Activated CD4-positive, alpha-beta T cell treated with anti-CD3 and anti-CD28 coated beads, Interleukin-2, amount 10 ng/mL, durations not matched to agents 7 days and 5 days (primary cell): ENCODE results near the gene HSPG2. TPM values are rescaled to one million over a fixed set of nuclear protein-coding genes. Genes with fewer than 3 reads are reported as not detected.
"Not testable (repeated sequence)": the region's sequence is repeated elsewhere in the genome, so short reads cannot be mapped to it uniquely, and the experiment has no call there.

Experiments used
- CTCF ChIA-PET: fragments of 350-600 bp; sonication (Branson Sonifier 250); formaldehyde crosslinking; loops from one replicate; lab custom pipeline; 2021; ENCODE audit warnings: antibody characterized with exemption; lab: Charles Lee
- POLR2A ChIA-PET: fragments of 350-600 bp; sonication (Branson Sonifier 250); formaldehyde crosslinking; loops from one replicate; lab custom pipeline; 2021; ENCODE audit warnings: antibody characterized with exemption; lab: Charles Lee
- DNase-seq: peaks from one replicate; pipeline ENCODE4 v3.0.0-alpha.2; 2020
- H3K27ac Mint-ChIP-seq: one replicate; pipeline ENCODE4 v1.8.0; 2021; ENCODE audit warnings: mild to moderate bottlenecking, moderate library complexity, mixed read lengths
- H3K27me3 Mint-ChIP-seq: one replicate; pipeline ENCODE4 v1.8.0; 2021; ENCODE audit warnings: mixed read lengths
- H3K36me3 Mint-ChIP-seq: one replicate; pipeline ENCODE4 v1.8.0; 2021; ENCODE audit warnings: low read depth, mixed read lengths
- H3K4me1 Mint-ChIP-seq: one replicate; pipeline ENCODE4 v1.8.0; 2021; ENCODE audit warnings: mixed read lengths
- H3K4me3 Mint-ChIP-seq: one replicate; pipeline ENCODE4 v1.8.0; 2021; ENCODE audit warnings: mild to moderate bottlenecking, moderate library complexity, mixed read lengths
- H3K9me3 Mint-ChIP-seq: one replicate; pipeline ENCODE4 v1.8.0; 2021; ENCODE audit warnings: mixed read lengths
- total RNA-seq, 2 experiments: library from RNA; stranded (reverse); gene quantifications; one replicate each; pipeline ENCODE4 v1.2.3, GENCODE V29; 2021

HSPG2 gene
- total RNA-seq, 2 experiments from 2014 or later, result 1.9 to 2.3 TPM

- CTCF ChIA-PET, result interaction anchor here (1.0 to 1.5 kb wide), 3 partner anchors 17 to 30 kb away, joined by 4 to 7 read pairs (median 6); no protein-coding TSS in a partner anchor
- Mint-ChIP-seq H3K9me3 (peaks cover 2% of the 10 kb centered on the region), H3K4me3 (peak overlapping the region; percentile 94), H3K27ac (peak overlapping the region; percentile 100), H3K36me3 (peaks cover 21% of the 10 kb centered on the region), H3K27me3 (peaks cover 5% of the 10 kb centered on the region), H3K4me1 (peaks cover 38% of the 10 kb centered on the region)
- POLR2A ChIA-PET, result no interaction called here
- DNase-seq, result no peak
Measured at GRCh38 chr1:21781815-21782348, 155.2 kb downstream of the HSPG2 start.

GRCh38 chr1:21779613-21780521 is 157.2 kb downstream of the HSPG2 start:
- CTCF ChIA-PET, result interaction anchor here (0.7 kb wide), 1 partner anchor 695 kb away, joined by 4 read pairs; no protein-coding TSS in a partner anchor
- DNase-seq, result peak; percentile 31

GRCh38 chr1:21778405-21778727 is 158.7 kb downstream of the HSPG2 start:
- H3K27ac Mint-ChIP-seq, result no peak overlapping the region
- peaks cover 27% of the 10 kb centered on the region for H3K36me3 Mint-ChIP-seq
- peaks cover 2% of the 10 kb centered on the region for H3K9me3 Mint-ChIP-seq
- no peaks in the 10 kb centered on the region for H3K27me3 Mint-ChIP-seq
- no peak overlapping the region for H3K4me3 Mint-ChIP-seq
- DNase-seq, result no peak
- peaks cover 51% of the 10 kb centered on the region for H3K4me1 Mint-ChIP-seq
- ChIA-PET CTCF (interaction anchor here (1.7 kb wide), 1 partner anchor 9 kb away, joined by 4 read pairs; no protein-coding TSS in a partner anchor), POLR2A (no interaction called here)

More at GRCh38 chr1:21779613-21780521, 157.2 kb downstream of the HSPG2 start:
- POLR2A ChIA-PET, result no interaction called here
- peaks cover 25% of the 10 kb centered on the region for H3K36me3 Mint-ChIP-seq
- H3K4me3 Mint-ChIP-seq, result peak overlapping the region; percentile 67
- H3K9me3 Mint-ChIP-seq, result peaks cover 2% of the 10 kb centered on the region
- H3K27me3 Mint-ChIP-seq, result no peaks in the 10 kb centered on the region
- H3K27ac Mint-ChIP-seq, result peak overlapping the region; percentile 76
- peaks cover 51% of the 10 kb centered on the region for H3K4me1 Mint-ChIP-seq

DNA sequence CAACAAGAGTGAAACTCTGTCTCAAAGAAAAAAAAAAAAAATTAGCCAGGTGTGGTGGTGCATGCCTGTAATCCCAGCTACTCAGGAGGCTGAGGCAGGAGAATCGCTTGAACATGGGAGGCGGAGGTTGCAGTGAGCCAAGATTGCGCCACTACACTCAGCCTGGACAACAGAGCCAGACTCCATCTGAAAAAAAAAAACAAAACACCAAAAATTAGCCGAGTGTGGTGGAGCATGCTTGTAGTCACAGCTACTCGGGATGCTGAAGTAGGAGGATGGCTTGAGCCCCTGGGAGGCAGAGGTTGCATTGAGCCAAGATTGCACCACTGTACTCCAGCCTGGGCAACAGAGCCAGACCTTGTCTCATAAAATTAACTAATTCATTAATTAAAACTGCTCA is 160.2 kb downstream of the HSPG2 start:
- H3K27me3 Mint-ChIP-seq, H3K9me3 Mint-ChIP-seq, H3K4me3 Mint-ChIP-seq, CTCF ChIA-PET, POLR2A ChIA-PET, DNase-seq, H3K27ac Mint-ChIP-seq: not testable (repeated sequence)
- H3K4me1 Mint-ChIP-seq, result peaks cover 52% of the 10 kb centered on the region
- H3K36me3 Mint-ChIP-seq, result peaks cover 25% of the 10 kb centered on the region

- peaks cover 2% of the 10 kb centered on the region for H3K9me3 Mint-ChIP-seq
- ChIA-PET CTCF (no interaction called here), POLR2A (no interaction called here)
Measured at GRCh38 chr1:21775985-21776562, 161.0 kb downstream of the HSPG2 start.

GRCh38 chr1:21775550-21775914 is 161.6 kb downstream of the HSPG2 start:
- H3K36me3 Mint-ChIP-seq, result peaks cover 19% of the 10 kb centered on the region
- H3K4me1 Mint-ChIP-seq, result peaks cover 48% of the 10 kb centered on the region
- POLR2A ChIA-PET, result no interaction called here
- H3K27me3 Mint-ChIP-seq, result no peaks in the 10 kb centered on the region
- peaks cover 2% of the 10 kb centered on the region for H3K9me3 Mint-ChIP-seq
- no peak overlapping the region for H3K27ac Mint-ChIP-seq
- no peak overlapping the region for H3K4me3 Mint-ChIP-seq
- CTCF ChIA-PET, result no interaction called here
- no peak for DNase-seq

More at GRCh38 chr1:21775985-21776562, 161.0 kb downstream of the HSPG2 start:
- no peak for DNase-seq
- Mint-ChIP-seq H3K36me3 (peaks cover 19% of the 10 kb centered on the region), H3K4me3 (no peak overlapping the region), H3K4me1 (peaks cover 48% of the 10 kb centered on the region), H3K27me3 (no peaks in the 10 kb centered on the region), H3K27ac (no peak overlapping the region)

GRCh38 chr1:21774835-21775549 is 162.1 kb downstream of the HSPG2 start:
- Mint-ChIP-seq H3K36me3 (peaks cover 16% of the 10 kb centered on the region), H3K4me3 (no peak overlapping the region), H3K27me3 (no peaks in the 10 kb centered on the region), H3K9me3 (peaks cover 2% of the 10 kb centered on the region), H3K27ac (no peak overlapping the region), H3K4me1 (peaks cover 47% of the 10 kb centered on the region)
- POLR2A ChIA-PET, result no interaction called here
- CTCF ChIA-PET, result no interaction called here
- DNase-seq, result no peak

- POLR2A ChIA-PET, result no interaction called here
- peaks cover 47% of the 10 kb centered on the region for H3K4me1 Mint-ChIP-seq
- CTCF ChIA-PET, result no interaction called here
- H3K27me3 Mint-ChIP-seq, result no peaks in the 10 kb centered on the region
- peak overlapping the region; percentile 66 for H3K27ac Mint-ChIP-seq
- H3K36me3 Mint-ChIP-seq, result peaks cover 18% of the 10 kb centered on the region
- DNase-seq, result peak; percentile 16
- no peak overlapping the region for H3K4me3 Mint-ChIP-seq
- H3K9me3 Mint-ChIP-seq, result peaks cover 2% of the 10 kb centered on the region
Measured at GRCh38 chr1:21773585-21773984, 163.5 kb downstream of the HSPG2 start.

Other genes with a start within 250 kb of the HSPG2 start
- gene USP48, start 154.2 kb downstream of the HSPG2 start, total RNA-seq, result 10 to 100 TPM; 70.9 to 80.6 TPM
- not detected for gene LDLRAD2, start 125.0 kb downstream of the HSPG2 start, total RNA-seq
- not detected for gene CELA3B, start 39.7 kb upstream of the HSPG2 start, total RNA-seq
- gene CELA3A, start 64.3 kb upstream of the HSPG2 start, total RNA-seq, result not detected
- 100 to 1,000 TPM; 378 to 413 TPM for gene CDC42, start 115.4 kb upstream of the HSPG2 start, total RNA-seq
- not detected for gene WNT4, start 205.8 kb upstream of the HSPG2 start, total RNA-seq